ENCODE measurements around the gene PLA2G4C. TPM values are rescaled to one million over a fixed set of nuclear protein-coding genes. Genes with fewer than 3 reads are reported as not detected.
A peak's percentile ranks its signal among the peaks of the same experiment; 100 is the strongest.

The PLA2G4C gene
- polyA plus RNA-seq, 3 donors, result 3.8 to 14.5 (median 8.5) TPM

- Mint-ChIP-seq H3K4me3 (no peak overlapping the region), H3K4me1 (peaks cover 11% of the 10 kb centered on the region), H3K9me3 (peaks cover 0 to 3% (median 0%) of the 10 kb centered on the region in 7 donors), H3K27ac (peak overlapping the region; percentile 68 to 93 (median 80)), H3K36me3 (peaks cover 37 to 61% of the 10 kb centered on the region in 2 donors), H3K27me3 (ENCODE audit: low read depth in 3 of 3) (peaks cover 1 to 3% (median 3%) of the 10 kb centered on the region in 3 donors)
- peaks cover 0 to 7% of the 10 kb centered on the region in 2 donors for H3K4me1 ChIP-seq (ENCODE audit: control insufficient read depth in 1 of 2, insufficient read depth in 2 of 2, low read length in 2 of 2)
- TF ChIP-seq CTCF (IDR thresholded peaks at IDR 0.05), result no peak
- WGBS (ENCODE audit: insufficient coverage), result 79% methylated on average over 5 of the region's 11 CpGs
- H3K9me3 ChIP-seq (replicated peaks in 1 of 2; ENCODE audit: control insufficient read depth in 1 of 2, insufficient read depth in 1 of 2, low read length in 2 of 2), result no peaks in the 10 kb centered on the region
- no peaks in the 10 kb centered on the region for H3K79me2 ChIP-seq (ENCODE audit: insufficient read depth, low read length)
- peak overlapping the region; percentile 59 for H2AFZ ChIP-seq (ENCODE audit: insufficient read depth, low read depth, low read length, poor library complexity, severe bottlenecking)
- no peak overlapping the region for H3K4me2 ChIP-seq (replicated peaks; ENCODE audit: extremely low read depth, low read length, poor library complexity, severe bottlenecking)
- DNase-seq, result no peak
- intact Hi-C loops (cut with micrococcal nuclease), result no loop called here
- peaks cover 7 to 36% of the 10 kb centered on the region in 2 donors for H3K36me3 ChIP-seq (replicated peaks in 1 of 2; ENCODE audit: control insufficient read depth in 1 of 2, insufficient read depth in 2 of 2, low read length in 2 of 2)
- no peak overlapping the region for H3K4me3 ChIP-seq (replicated peaks in 1 of 3; ENCODE audit: low read depth in 2 of 3, low read length in 3 of 3)
- H3K9ac ChIP-seq (ENCODE audit: insufficient read depth, low read length, poor library complexity, severe bottlenecking), result peak overlapping the region; percentile 4
- no peaks in the 10 kb centered on the region for H4K20me1 ChIP-seq (ENCODE audit: insufficient read depth, low read length)
- H3K27me3 ChIP-seq (ENCODE audit: control insufficient read depth in 2 of 2, insufficient read depth in 2 of 2, low read length in 2 of 2), result no peaks in the 10 kb centered on the region
- peak overlapping the region in 1 of 2 donors; percentile 74 for H3K27ac ChIP-seq (ENCODE audit: low read depth in 1 of 2, low read length in 2 of 2)
Observed at GRCh38 chr19:48118131-48118517, 7.5 kb upstream of the PLA2G4C start.

- WGBS (ENCODE audit: insufficient coverage), result no CpG with 5 or more reads among the region's 12 CpGs
- peaks cover 0 to 3% (median 0%) of the 10 kb centered on the region in 7 donors for H3K9me3 Mint-ChIP-seq
- H3K27ac ChIP-seq (ENCODE audit: low read depth in 1 of 2, low read length in 2 of 2), result peak overlapping the region in 1 of 2 donors; percentile 74
- no peak overlapping the region for H3K4me2 ChIP-seq (replicated peaks; ENCODE audit: extremely low read depth, low read length, poor library complexity, severe bottlenecking)
- no peak for TF ChIP-seq CTCF (IDR thresholded peaks at IDR 0.05)
- peaks cover 12% of the 10 kb centered on the region for H3K4me1 Mint-ChIP-seq
- no peak overlapping the region for H3K4me3 ChIP-seq (replicated peaks in 1 of 3; ENCODE audit: low read depth in 2 of 3, low read length in 3 of 3)
- H3K36me3 ChIP-seq (replicated peaks in 1 of 2; ENCODE audit: control insufficient read depth in 1 of 2, insufficient read depth in 2 of 2, low read length in 2 of 2), result peaks cover 2 to 32% of the 10 kb centered on the region in 2 donors
- no peak for DNase-seq
- H3K27ac Mint-ChIP-seq, result peak overlapping the region; percentile 68 to 93 (median 80)
- H3K4me1 ChIP-seq (ENCODE audit: control insufficient read depth in 1 of 2, insufficient read depth in 2 of 2, low read length in 2 of 2), result peaks cover 0 to 7% of the 10 kb centered on the region in 2 donors
- H3K27me3 ChIP-seq (ENCODE audit: control insufficient read depth in 2 of 2, insufficient read depth in 2 of 2, low read length in 2 of 2), result no peaks in the 10 kb centered on the region
- H3K36me3 Mint-ChIP-seq, result peaks cover 33 to 56% of the 10 kb centered on the region in 2 donors
- H4K20me1 ChIP-seq (ENCODE audit: insufficient read depth, low read length), result no peaks in the 10 kb centered on the region
- H3K9me3 ChIP-seq (replicated peaks in 1 of 2; ENCODE audit: control insufficient read depth in 1 of 2, insufficient read depth in 1 of 2, low read length in 2 of 2), result no peaks in the 10 kb centered on the region
- no peak overlapping the region for H3K4me3 Mint-ChIP-seq
- intact Hi-C loops (cut with micrococcal nuclease), result no loop called here
- H3K9ac ChIP-seq (ENCODE audit: insufficient read depth, low read length, poor library complexity, severe bottlenecking), result peak overlapping the region; percentile 4
- no peaks in the 10 kb centered on the region for H3K79me2 ChIP-seq (ENCODE audit: insufficient read depth, low read length)
- H3K27me3 Mint-ChIP-seq (ENCODE audit: low read depth in 3 of 3), result peaks cover 1 to 3% (median 3%) of the 10 kb centered on the region in 3 donors
- H2AFZ ChIP-seq (ENCODE audit: insufficient read depth, low read depth, low read length, poor library complexity, severe bottlenecking), result peak overlapping the region; percentile 59
Observed at GRCh38 chr19:48117515-48118130, 7.0 kb upstream of the PLA2G4C start.
